Upper lobe of right lung (tissue), 1 donor: ENCODE measurements around the gene LRRC8E. TPM values are rescaled to one million over a fixed set of nuclear protein-coding genes. Genes with fewer than 3 reads are reported as not detected.

Source experiments
- ATAC-seq: fragments of 200-7000 bp; cut with Tn5 transposase; one replicate; pipeline ENCODE4 v1.9.1; 2020; ENCODE audit warnings: mild to moderate bottlenecking, moderate library complexity
- DNase-seq: peaks from one replicate; pipeline ENCODE4 v3.0.0-alpha.2; 2020
- H3K27ac ChIP-seq: fragments of 200-600 bp; one replicate; pipeline ENCODE4 v1.8.0; 2022
- H3K27me3 ChIP-seq: fragments of 200-600 bp; one replicate; pipeline ENCODE4 v1.8.0; 2022; ENCODE audit warnings: mild to moderate bottlenecking
- H3K36me3 ChIP-seq: fragments of 200-600 bp; one replicate; pipeline ENCODE4 v1.8.0; 2022
- H3K4me1 ChIP-seq: fragments of 200-600 bp; one replicate; pipeline ENCODE4 v1.8.0; 2022
- H3K4me3 ChIP-seq: fragments of 200-600 bp; one replicate; pipeline ENCODE4 v1.8.0; 2022; ENCODE audit warnings: mild to moderate bottlenecking
- H3K9me3 ChIP-seq: fragments of 200-600 bp; one replicate; pipeline ENCODE4 v1.8.0; 2022
- intact Hi-C: fragments of 100-400 bp; cut with DNase I; formaldehyde crosslinking; loops from one replicate; pipeline ENCODE4 v1.11.0; 2022
- total RNA-seq: library from RNA; stranded (reverse); fragmentation: NEBNext Ultra II Directional; extraction: Animal tissue kit (Norgen Biotek cat#: 25700); gene quantifications from one replicate; pipeline ENCODE4 v1.2.1, GENCODE V29; 2021
- TF ChIP-seq, protein P1 (sequence below): fragments of 200-600 bp; IDR thresholded peaks from one replicate; pipeline ENCODE4 v1.8.0; 2022; ENCODE audit warnings: antibody characterized with exemption
- donor health status: DM: no; HTN: yes; CAD: no; lungs with severe emphysema.

The LRRC8E gene
- total RNA-seq, 1 donor from 2014 or later: 11.0 TPM

DNA sequence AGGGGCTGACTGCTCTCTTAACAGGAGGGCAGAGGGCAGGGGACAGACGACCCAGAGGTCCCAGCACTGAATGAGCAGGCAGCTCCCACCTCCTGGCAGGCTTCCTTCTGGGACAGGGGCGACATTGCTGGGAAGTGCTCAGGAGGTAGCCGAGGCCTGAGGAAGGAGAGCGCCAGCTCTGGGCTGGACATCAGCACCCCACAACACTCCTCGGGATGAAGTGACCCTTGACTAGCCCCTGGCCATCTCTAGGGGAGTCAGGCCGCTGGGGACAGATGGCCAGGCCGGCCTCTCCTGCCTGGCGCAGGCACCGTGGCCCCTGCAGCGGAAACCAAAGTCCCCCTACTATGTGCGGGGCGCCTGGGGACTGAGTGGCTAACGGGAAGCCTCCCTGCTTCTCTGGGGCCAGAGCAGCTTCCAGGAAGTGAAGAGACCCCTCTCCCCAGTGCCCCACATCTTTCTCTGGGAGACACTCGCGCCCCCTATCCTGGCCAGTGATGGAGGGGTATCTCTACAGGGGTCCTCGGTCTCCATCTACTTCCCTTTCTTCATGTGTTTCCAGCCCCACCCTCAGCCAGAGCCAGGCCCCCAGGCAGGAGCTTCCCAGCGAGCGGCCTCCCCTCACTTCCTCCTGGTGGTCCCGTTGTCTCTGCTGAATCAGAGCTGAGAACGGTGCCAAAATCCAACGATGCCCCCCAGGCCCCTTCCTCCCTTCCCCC, 24.2 kb upstream of the LRRC8E start:
- Histone ChIP-seq H3K4me3 (no peak overlapping the region), H3K36me3 (no peaks in the 10 kb centered on the region), H3K9me3 (no peaks in the 10 kb centered on the region), H3K27ac (no peak overlapping the region), H3K4me1 (peaks cover 20% of the 10 kb centered on the region), H3K27me3 (peaks cover 28% of the 10 kb centered on the region)
- intact Hi-C loops: no loop called here
- TF ChIP-seq, protein P1, sequence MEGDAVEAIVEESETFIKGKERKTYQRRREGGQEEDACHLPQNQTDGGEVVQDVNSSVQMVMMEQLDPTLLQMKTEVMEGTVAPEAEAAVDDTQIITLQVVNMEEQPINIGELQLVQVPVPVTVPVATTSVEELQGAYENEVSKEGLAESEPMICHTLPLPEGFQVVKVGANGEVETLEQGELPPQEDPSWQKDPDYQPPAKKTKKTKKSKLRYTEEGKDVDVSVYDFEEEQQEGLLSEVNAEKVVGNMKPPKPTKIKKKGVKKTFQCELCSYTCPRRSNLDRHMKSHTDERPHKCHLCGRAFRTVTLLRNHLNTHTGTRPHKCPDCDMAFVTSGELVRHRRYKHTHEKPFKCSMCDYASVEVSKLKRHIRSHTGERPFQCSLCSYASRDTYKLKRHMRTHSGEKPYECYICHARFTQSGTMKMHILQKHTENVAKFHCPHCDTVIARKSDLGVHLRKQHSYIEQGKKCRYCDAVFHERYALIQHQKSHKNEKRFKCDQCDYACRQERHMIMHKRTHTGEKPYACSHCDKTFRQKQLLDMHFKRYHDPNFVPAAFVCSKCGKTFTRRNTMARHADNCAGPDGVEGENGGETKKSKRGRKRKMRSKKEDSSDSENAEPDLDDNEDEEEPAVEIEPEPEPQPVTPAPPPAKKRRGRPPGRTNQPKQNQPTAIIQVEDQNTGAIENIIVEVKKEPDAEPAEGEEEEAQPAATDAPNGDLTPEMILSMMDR: no peak
- ATAC-seq: no peak
- no peak for DNase-seq

GRCh38 chr19:7864690-7865074, 23.6 kb upstream of the LRRC8E start:
- ATAC-seq (no peak), DNase-seq (no peak)
- H3K9me3 ChIP-seq: no peaks in the 10 kb centered on the region
- peaks cover 28% of the 10 kb centered on the region for H3K27me3 ChIP-seq
- H3K36me3 ChIP-seq: no peaks in the 10 kb centered on the region
- peaks cover 25% of the 10 kb centered on the region for H3K4me1 ChIP-seq
- H3K27ac ChIP-seq: no peak overlapping the region
- TF ChIP-seq, protein P1: no peak
- intact Hi-C loops: no loop called here
- H3K4me3 ChIP-seq: no peak overlapping the region

GRCh38 chr19:7865262-7865911, 22.9 kb upstream of the LRRC8E start:
- ATAC-seq: no peak
- TF ChIP-seq, protein P1: no peak
- Histone ChIP-seq H3K36me3 (no peaks in the 10 kb centered on the region), H3K27me3 (peaks cover 28% of the 10 kb centered on the region), H3K9me3 (no peaks in the 10 kb centered on the region), H3K4me3 (no peak overlapping the region), H3K27ac (no peak overlapping the region), H3K4me1 (peaks cover 28% of the 10 kb centered on the region)
- DNase-seq: no peak
- intact Hi-C loops: no loop called here

- Histone ChIP-seq H3K36me3 (no peaks in the 10 kb centered on the region), H3K27ac (no peak overlapping the region), H3K27me3 (peaks cover 20% of the 10 kb centered on the region), H3K4me3 (no peak overlapping the region), H3K4me1 (peaks cover 28% of the 10 kb centered on the region), H3K9me3 (no peaks in the 10 kb centered on the region)
- intact Hi-C loops: no loop called here
- DNase-seq (no peak), ATAC-seq (no peak)
- TF ChIP-seq, protein P1: no peak
These were observed 21.8 kb upstream of the LRRC8E start for GRCh38 chr19:7866399-7867091.

GRCh38 chr19:7867092-7867844, 21.0 kb upstream of the LRRC8E start:
- no peak overlapping the region for H3K27ac ChIP-seq
- TF ChIP-seq, protein P1: no peak
- no peak overlapping the region for H3K4me3 ChIP-seq
- DNase-seq (no peak), ATAC-seq (no peak)
- H3K9me3 ChIP-seq: no peaks in the 10 kb centered on the region
- intact Hi-C loops: no loop called here
- H3K27me3 ChIP-seq: peaks cover 19% of the 10 kb centered on the region
- H3K36me3 ChIP-seq: no peaks in the 10 kb centered on the region
- H3K4me1 ChIP-seq: peaks cover 21% of the 10 kb centered on the region
